Hindlimb muscle (tissue), 1 donor: ENCODE measurements around the gene IKZF4. TPM values are rescaled to one million over a fixed set of nuclear protein-coding genes. Genes with fewer than 3 reads are reported as not detected.
"Not testable (repeated sequence)": the region's sequence is repeated elsewhere in the genome, so short reads cannot be mapped to it uniquely, and the experiment has no call there.

Source experiments
- DNase-seq: peaks from one replicate; pipeline ENCODE4 v3.0.0-alpha.2; 2013
- polyA plus RNA-seq: library from polyadenylated mRNA; unstranded; fragments of 120-200 nt; gene quantifications from one replicate; pipeline ENCODE4 v1.2.1, GENCODE V29; 2013; ENCODE audit not compliant: insufficient read length

Gene IKZF4
- polyA plus RNA-seq = 11.9 TPM

DNA sequence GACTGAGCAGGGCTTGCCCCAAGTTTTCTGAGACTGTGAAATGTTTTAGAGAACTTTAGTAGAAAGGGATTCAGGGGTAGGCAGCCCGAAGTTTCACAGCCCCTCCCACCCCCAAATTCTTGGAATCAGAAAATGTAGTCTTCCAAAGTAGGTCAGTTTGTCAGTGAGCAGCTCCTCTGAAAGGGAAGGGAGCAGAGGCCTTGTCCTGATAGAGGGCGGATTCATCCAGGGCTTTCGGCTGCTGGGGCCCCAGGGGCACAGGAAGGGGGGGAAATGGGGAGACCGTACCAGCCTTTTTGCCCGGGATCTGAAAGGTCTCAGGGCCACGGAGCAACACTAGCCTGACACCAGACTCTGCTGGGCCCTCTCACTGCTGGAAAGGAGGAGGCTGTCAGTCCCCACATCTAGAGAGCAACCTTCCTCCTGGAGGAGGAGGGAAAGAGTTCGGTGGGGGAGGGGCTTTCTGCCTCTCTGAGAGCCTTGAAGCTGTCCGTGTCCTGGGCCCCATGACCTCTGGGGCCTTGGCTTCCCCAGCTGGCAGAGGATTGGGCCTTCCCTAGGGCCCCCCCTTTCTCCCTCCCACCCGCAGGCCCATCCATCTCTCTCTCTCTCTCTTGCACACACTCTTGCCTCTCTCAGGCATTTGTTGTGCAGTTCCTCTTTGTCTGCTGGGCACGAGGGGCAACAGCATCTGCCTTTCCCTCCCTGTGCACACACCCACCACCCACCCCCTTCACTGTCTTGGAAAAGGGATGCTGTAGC is at the start of gene IKZF4:
Gene IKZF4 (plus strand): TSS at position 621 of the 762 bp plus-strand sequence. CDS start 451 bp downstream, outside the sequence.
- peak; percentile 71 for DNase-seq

- DNase-seq = no peak
Measured at GRCh38 chr12:55972042-55972441, 48.8 kb upstream of the IKZF4 start.

DNA sequence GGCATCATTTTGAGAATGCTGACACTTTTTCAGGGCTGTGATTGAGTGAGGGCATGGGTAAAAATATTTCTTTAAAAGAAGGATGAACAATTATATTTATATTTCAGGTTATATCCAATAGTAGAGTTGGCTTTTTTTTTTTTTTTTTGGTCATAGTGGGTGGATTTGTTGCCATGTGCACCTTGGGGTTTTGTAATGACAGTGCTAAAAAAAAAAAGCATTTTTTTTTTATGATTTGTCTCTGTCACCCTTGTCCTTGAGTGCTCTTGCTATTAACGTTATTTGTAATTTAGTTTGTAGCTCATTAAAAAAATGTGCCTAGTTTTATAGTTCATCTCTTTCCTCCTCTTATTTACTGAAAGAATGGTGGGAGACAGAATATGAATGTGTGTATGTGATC is 48.4 kb upstream of the IKZF4 start:
- DNase-seq = no peak

GRCh38 chr12:55972911-55973598 is 47.8 kb upstream of the IKZF4 start:
- peak; percentile 21 for DNase-seq

DNA sequence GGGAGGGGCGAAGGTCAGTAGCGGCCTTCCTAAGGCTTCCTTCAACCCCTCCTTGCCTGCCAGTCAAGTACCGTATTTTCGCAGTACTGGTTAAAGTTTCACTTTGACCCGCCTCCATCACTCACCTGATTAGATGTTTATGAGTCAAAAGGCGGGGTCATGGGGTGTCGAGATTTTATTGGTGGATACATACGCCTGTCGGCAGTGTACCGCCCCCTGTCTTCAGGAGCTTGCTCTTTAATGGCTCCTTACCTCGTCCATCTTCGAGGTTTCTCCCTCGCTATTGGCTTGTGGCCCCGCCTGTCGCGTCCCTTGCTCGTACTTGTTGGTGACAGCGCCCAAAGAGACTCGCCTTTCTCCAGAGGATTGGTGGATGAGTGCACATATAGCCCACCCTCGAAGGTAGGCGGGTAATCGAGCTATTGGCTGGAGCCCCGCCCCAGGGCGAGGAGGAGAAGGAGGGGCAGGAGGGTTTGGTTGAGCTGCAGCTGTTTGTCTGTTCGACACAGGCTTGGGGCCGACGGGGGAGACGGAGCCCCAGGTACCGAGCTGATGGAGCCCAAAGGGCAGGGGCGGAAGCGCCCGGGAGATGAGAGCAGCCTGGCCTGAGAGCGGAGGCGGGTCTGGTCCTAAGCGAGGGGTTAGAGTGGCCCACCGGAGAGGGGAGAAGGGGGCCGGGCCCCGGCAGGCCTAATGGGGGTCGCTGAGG is 47.1 kb upstream of the IKZF4 start, which contains the start of gene RAB5B:
Gene RAB5B (plus strand): TSS at position 480 of the 709 bp plus-strand sequence. CDS start 12,883 bp downstream, outside the sequence.
- peak; percentile 99 for DNase-seq

DNA sequence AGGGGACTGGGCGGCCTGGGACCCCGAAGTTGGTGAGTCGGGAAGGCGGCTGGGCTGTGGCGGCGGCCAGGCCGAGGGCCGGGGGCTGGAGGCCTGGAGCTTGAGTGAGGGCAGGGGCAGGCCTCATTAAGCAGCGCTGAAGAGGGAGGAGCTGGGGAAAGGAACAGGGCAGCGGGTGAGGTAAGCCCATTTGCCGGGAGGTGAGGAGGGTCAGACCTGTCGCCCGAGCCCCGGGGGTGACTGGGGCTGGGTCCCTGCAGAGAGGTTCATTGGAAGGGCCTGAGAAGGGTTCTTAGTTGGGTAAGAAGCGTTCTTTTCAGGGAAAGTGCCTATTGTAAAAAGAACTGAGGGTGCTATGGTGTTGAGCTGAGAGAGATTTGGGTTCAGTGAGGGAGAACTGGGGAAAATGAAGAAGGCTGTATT is 46.5 kb upstream of the IKZF4 start:
- DNase-seq = no peak

DNA sequence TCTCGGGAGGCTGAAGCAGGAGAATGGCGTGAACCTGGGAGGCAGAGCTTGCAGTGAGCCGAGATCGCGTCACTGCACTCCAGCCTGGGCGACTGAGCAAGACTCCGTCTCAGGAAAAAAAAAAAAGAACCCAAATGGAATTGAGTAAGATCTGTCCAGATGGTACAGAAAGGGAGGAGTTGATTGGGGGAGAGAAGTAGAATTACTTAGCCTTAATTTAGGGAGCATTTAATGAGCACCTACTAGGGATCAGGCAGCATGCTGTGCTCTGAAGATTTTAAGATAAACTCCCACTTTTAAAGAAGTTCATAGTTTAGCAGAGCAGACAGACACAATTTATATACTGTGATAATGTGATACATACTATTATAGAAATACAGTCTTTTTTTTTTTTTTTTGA is 42.5 kb upstream of the IKZF4 start:
- DNase-seq = no peak

- no peak for DNase-seq
Measured at GRCh38 chr12:55979069-55979468, 41.8 kb upstream of the IKZF4 start.

- not testable (repeated sequence) for DNase-seq
Measured at GRCh38 chr12:55981882-55982281, 39.0 kb upstream of the IKZF4 start.

DNA sequence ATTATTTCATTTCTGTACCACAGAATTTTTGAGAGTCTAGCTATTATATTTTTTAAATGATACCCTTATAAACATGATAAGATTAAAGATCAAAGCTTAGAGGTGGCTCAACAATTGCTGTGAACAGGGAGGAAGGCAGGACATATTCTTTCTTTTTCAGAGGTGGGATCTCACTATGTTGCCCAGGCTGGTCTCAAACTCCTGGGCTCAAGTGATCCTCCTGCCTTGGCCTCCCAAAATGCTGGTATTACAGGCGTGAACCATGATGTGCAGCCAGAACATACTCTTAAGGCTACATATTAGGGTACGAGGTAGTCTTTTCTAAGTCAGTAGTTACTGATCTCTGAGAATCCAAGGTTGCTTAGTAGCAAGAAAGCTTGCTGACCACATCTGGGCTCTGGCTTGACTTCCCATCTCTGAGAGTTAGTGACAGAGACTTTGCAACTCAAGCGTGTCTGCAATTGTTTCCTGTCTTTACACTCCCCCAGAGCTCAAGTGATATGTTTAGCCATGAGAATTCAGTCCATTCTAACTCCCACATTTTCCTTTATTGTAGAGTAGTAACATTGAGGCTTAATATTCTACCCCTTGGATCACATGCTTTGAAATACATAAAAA is 38.4 kb upstream of the IKZF4 start:
- no peak for DNase-seq

- DNase-seq = no peak
Measured at GRCh38 chr12:55983232-55983842, 37.5 kb upstream of the IKZF4 start.

- no peak for DNase-seq
Measured at GRCh38 chr12:55984861-55985260, 36.0 kb upstream of the IKZF4 start.

GRCh38 chr12:55985341-55985740 is 35.5 kb upstream of the IKZF4 start:
- DNase-seq = no peak

GRCh38 chr12:55985976-55986375 is 34.9 kb upstream of the IKZF4 start:
- DNase-seq = not testable (repeated sequence)

GRCh38 chr12:55991110-55991509 is 29.7 kb upstream of the IKZF4 start:
- DNase-seq = no peak

DNA sequence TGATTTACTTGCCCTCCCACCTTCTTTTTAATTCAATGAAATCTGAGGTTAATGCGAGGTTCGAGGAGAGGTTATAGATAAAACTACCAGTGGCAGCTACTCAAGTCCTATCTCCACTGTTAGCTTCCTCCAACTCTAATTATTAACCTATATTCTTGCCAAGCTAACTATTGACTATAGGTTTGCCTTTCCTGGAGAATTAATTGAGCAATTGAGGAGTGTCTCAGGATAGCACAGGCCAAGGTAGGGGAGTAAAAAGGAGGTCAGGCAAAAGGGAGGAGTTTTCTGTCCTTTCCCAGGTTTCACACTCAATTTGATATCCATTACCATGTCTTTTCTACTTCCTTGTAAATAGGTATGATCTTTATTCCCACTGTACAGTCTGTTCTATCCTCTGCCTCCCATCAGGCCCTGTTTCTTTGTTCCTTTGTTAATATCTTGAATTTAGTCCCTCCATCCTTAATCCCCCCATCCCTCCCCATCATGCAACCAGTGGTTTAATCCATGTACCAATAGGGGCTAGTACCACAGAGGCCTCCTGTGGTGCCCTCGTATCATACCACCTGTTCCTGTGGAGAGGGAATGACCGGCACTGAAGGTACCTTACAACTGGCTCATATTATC is 27.5 kb upstream of the IKZF4 start:
- DNase-seq = no peak

DNA sequence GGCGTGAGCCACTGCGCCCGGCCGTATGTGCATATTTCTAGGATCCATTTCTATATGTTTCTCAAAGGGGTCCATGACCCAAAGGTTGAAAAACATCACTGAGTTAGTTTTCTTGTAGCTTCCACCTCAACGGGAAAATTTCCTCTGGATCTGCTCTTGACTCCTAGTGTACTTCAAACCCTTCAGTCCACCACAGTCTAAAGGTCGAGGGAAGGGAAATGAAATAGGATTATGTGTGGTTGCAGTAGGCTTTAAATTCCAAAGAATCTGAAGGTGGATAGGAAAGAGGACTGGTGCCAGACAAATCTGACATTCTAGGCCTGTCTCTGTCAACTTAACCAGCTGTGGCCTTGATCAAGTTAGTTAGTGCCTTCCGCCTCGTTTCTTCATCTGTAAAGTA is 25.5 kb upstream of the IKZF4 start:
- DNase-seq = no peak

- peak; percentile 70 for DNase-seq
Measured at GRCh38 chr12:55996201-55996714, 24.6 kb upstream of the IKZF4 start.

DNA sequence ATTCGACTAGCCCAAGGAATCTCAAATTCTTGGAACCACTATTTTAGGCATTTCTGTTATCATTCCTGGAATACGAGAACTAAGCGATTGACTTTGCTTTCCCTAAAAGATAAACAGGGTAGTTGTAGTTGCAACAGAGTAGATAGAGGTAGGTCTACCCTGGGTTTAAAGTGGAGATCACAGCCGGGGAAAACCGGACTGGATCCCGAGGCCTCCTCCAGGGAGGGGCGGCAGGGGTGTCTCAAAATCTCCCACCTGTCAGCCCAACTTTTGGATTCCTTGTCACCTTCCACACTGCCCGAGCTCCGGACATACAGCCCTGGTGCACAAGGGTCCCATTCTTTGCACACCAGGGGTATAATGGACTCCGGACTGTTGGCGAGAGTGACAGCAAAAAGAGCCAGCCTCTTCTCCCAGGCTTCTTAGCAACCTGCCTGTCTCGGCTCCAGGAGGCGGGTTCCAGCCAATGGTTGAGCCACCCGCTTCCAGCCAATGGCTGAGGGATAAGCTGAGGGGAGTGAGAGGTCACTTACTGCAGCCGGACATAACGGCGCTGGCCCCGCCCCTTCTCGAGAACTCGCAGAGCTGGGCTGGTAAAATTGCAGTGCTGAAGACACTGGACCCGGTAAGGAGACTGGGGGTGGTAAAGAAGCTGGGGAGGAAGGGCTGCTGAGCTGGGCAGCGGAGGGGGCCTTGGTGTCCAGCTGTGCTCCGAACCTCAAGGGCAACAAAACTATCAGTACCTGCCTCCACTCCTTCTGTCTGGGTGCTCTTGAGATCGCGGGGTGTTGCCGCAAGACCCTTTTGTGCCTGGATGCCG is 23.9 kb upstream of the IKZF4 start, which contains the start of gene SUOX:
Gene SUOX (plus strand): TSS at position 562 of the 820 bp plus-strand sequence. CDS start 4,946 bp downstream, outside the sequence.
- peak; percentile 93 for DNase-seq

DNA sequence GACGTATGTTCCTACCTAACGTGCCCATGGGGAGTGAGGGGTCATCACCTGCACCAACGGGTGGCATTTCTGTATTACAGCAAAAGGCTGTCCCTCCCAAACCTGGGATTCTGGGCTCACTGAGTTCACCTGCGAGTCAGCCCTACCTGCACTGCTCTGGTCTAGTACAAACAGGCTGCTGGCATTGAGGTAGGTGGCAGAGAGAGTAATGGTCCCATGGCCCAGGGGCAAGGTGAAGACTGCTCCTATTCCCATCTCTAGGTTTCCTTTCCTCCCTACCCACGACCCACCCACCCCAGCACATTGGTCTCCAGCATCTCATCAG is 23.3 kb upstream of the IKZF4 start:
- no peak for DNase-seq

DNA sequence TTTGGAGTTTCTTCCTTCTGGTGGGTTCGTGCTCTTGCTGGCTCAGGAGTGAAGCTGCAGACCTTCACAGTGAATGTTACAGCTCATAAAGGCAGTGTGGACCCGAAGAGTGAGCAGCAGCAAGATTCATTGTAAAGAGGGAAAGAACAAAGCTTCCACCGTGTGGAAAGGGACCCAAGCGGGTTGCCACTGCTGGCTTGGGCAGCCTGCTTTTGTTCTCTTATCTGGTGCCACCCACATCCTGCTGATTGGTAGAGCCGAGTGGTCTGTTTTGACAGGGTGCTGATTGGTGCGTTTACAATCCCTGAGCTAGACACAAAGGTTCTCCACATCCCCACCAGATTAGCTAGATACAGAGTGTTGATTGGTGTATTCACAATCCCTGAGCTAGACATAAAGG is 21.3 kb upstream of the IKZF4 start:
- DNase-seq = not testable (repeated sequence)
